Body of pancreas (tissue), 4 donors: ENCODE results near the gene TCF12. TPM values are rescaled to one million over a fixed set of nuclear protein-coding genes. Genes with fewer than 3 reads are reported as not detected.

Source experiments
- ATAC-seq: fragments of 150-250 bp; one replicate; pipeline ENCODE4 v1.9.1; 2016
- DNase-seq, 4 donors: peaks; one replicate each; pipeline ENCODE4 v3.0.0-alpha.2; 2019
- H3K27ac ChIP-seq, 4 donors: fragments of 200-600 bp; sonication (generic); 1 replicate in 3 of 4; 2 replicates in 1 of 4; pipeline versions ENCODE4 v1.5.1 to v1.6.1; 2016 to 2019; ENCODE audit warnings: mild to moderate bottlenecking in 1 of 4, mixed read lengths in 1 of 4, moderate library complexity in 1 of 4
- H3K27me3 ChIP-seq, 2 donors: fragments of 200-600 bp; sonication (generic); one replicate each; pipeline ENCODE4 v1.6.0; 2016; ENCODE audit warnings: mild to moderate bottlenecking in 1 of 2
- H3K36me3 ChIP-seq, 2 donors: fragments of 200-600 bp; sonication (generic); replicated peaks in 1 of 2; 2 replicates each; pipeline ENCODE4 v1.5.1; 2016; ENCODE audit warnings: low read depth in 2 of 2; ENCODE audit not compliant: insufficient read depth in 1 of 2
- H3K4me1 ChIP-seq: fragments of 200-600 bp; sonication (generic); one replicate; pipeline ENCODE4 v1.6.0; 2016
- H3K4me3 ChIP-seq, 2 donors: fragments of 200-600 bp; sonication (generic); 1 replicate in 1 of 2; 2 replicates in 1 of 2; pipeline ENCODE4 v1.5.1; 2016 to 2019
- H3K9me3 ChIP-seq, 3 donors: fragments of 200-600 bp; sonication (generic); 1 replicate in 2 of 3; 2 replicates in 1 of 3; pipeline ENCODE4 v1.5.1; 2016
- POLR2A ChIP-seq, 3 donors: fragments of 450-650 bp; IDR thresholded peaks; one replicate each; pipeline ENCODE4 v1.6.1; 2016; ENCODE audit warnings: antibody characterized with exemption in 3 of 3, mild to moderate bottlenecking in 2 of 3
- WGBS, 2 donors: methylation state at CpG; one replicate each; pipeline ENCODE4 v1.1.5; 2017; 5-methylcytosine and 5-hydroxymethylcytosine counted together
- intact Hi-C: fragments of 100-400 bp; cut with DNase I; formaldehyde crosslinking; loops from one replicate; pipeline ENCODE4 v1.15.1; 2023
- total RNA-seq, 2 donors: library from RNA; depleted of rRNA; stranded (reverse); fragments of >200 nt; gene quantifications; one replicate each; pipeline ENCODE4 v1.1.0, GENCODE V29; 2016
- TF ChIP-seq, protein P1 (sequence below), 7 experiments: fragments of 450-650 bp in 4 of 7; fragments of 200-600 bp in 3 of 7; sonication (generic) in 3 of 7; IDR thresholded peaks; one replicate each; pipeline ENCODE4 v1.5.1; 2016 to 2019; ENCODE audit warnings: antibody characterized with exemption in 7 of 7

Gene TCF12
- total RNA-seq, 2 donors from 2014 or later: 27.2 to 49.4 TPM

DNA sequence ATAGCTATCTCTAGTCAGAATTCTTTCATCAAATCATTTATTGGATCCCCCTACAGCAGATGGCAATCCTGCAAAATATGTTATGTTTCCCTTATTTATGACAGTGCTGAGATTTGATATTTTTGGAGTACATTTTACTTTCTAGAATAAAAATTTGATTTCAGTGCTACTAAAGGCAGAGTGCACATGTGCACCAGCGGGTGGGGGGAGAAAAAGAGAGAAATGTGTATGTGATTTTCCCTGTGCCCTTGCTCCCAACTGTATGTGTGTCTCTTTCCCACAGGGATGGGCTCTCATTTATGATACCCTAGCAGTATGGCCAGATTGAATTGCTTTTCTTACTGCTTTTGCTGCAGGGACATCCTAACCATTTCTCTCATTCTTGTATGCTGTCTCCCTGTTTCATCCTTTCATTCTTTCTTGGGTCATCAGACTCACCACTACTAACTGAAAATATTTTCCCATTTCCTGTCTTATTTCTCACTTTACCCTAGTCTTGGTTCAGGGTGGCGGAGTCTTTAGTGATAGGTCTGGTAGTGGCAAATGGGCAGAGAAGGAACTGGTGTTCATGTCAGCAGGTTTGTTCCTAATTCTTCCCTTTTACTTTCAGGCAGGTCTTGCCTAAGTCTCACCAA is 140.7 kb downstream of the TCF12 start:
- intact Hi-C loops: no loop called here
- TF ChIP-seq, protein P1, sequence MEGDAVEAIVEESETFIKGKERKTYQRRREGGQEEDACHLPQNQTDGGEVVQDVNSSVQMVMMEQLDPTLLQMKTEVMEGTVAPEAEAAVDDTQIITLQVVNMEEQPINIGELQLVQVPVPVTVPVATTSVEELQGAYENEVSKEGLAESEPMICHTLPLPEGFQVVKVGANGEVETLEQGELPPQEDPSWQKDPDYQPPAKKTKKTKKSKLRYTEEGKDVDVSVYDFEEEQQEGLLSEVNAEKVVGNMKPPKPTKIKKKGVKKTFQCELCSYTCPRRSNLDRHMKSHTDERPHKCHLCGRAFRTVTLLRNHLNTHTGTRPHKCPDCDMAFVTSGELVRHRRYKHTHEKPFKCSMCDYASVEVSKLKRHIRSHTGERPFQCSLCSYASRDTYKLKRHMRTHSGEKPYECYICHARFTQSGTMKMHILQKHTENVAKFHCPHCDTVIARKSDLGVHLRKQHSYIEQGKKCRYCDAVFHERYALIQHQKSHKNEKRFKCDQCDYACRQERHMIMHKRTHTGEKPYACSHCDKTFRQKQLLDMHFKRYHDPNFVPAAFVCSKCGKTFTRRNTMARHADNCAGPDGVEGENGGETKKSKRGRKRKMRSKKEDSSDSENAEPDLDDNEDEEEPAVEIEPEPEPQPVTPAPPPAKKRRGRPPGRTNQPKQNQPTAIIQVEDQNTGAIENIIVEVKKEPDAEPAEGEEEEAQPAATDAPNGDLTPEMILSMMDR (IDR thresholded peaks at IDR 0.05): no peak
- no peak for TF ChIP-seq POLR2A (IDR thresholded peaks at IDR 0.05)
- H3K27me3 ChIP-seq: no peaks in the 10 kb centered on the region
- ATAC-seq: no peak
- no peak for DNase-seq
- H3K36me3 ChIP-seq: no peaks in the 10 kb centered on the region
- H3K4me1 ChIP-seq: peaks cover 13% of the 10 kb centered on the region
- 96 to 99% methylated on average over 2 of the region's 2 CpGs for WGBS, 2 donors
- H3K9me3 ChIP-seq: no peaks in the 10 kb centered on the region
- H3K4me3 ChIP-seq: no peak overlapping the region
- no peak overlapping the region for H3K27ac ChIP-seq

DNA sequence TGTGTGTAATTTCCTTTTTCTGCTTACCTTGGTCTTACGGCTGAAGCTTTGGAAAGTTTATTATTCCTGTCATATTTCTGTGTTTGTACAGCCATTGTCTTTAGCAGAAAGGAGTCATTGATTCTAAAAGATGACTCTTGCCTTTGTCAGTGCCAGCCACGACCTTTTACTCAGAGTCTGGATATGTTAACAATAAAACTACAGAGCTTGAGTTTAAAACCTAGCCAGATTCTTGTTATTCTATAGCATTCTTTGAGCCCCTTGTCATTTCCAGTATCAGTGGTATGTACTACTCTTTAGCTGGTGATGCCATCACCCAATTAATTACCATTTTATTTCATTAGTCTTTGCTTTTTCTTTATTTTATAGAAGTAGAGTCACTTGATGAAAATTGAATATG is 142.4 kb downstream of the TCF12 start:
- intact Hi-C loops: no loop called here
- no peak for TF ChIP-seq POLR2A (IDR thresholded peaks at IDR 0.05)
- TF ChIP-seq, protein P1 (IDR thresholded peaks at IDR 0.05): no peak
- Histone ChIP-seq H3K36me3 (no peaks in the 10 kb centered on the region), H3K9me3 (no peaks in the 10 kb centered on the region), H3K27me3 (no peaks in the 10 kb centered on the region), H3K27ac (no peak overlapping the region), H3K4me1 (peaks cover 14% of the 10 kb centered on the region), H3K4me3 (no peak overlapping the region)
- DNase-seq: no peak
- ATAC-seq: no peak
- 52 to 53% methylated on average over 2 of the region's 2 CpGs for WGBS, 2 donors

DNA sequence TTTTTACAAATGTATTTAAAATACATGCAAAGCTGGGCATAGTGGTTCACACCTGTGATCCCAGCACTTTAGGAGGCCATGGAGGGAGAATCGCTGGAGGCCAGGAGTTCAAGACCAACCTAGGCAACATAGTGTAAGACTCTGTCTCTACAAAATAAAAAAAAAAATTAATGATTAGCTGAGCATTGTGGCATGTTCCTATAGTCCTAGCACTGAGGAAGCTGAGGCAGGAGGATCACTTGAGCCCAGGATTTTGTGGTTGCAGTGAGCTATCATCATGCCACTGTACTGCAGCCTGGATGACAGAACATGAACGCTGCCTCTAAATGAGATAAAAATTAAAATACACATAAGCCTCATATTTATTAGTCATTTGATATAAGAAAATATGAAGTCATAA is 142.8 kb downstream of the TCF12 start:
- no peaks in the 10 kb centered on the region for H3K27me3 ChIP-seq
- no peak overlapping the region for H3K27ac ChIP-seq
- no peak for TF ChIP-seq POLR2A (IDR thresholded peaks at IDR 0.05)
- TF ChIP-seq, protein P1 (IDR thresholded peaks at IDR 0.05): no peak
- no peaks in the 10 kb centered on the region for H3K9me3 ChIP-seq
- intact Hi-C loops: no loop called here
- no peak overlapping the region for H3K4me3 ChIP-seq
- H3K4me1 ChIP-seq: peaks cover 14% of the 10 kb centered on the region
- no peak for DNase-seq
- 91 to 92% methylated on average over 2 of the region's 2 CpGs for WGBS, 2 donors
- no peaks in the 10 kb centered on the region for H3K36me3 ChIP-seq
- ATAC-seq: no peak

DNA sequence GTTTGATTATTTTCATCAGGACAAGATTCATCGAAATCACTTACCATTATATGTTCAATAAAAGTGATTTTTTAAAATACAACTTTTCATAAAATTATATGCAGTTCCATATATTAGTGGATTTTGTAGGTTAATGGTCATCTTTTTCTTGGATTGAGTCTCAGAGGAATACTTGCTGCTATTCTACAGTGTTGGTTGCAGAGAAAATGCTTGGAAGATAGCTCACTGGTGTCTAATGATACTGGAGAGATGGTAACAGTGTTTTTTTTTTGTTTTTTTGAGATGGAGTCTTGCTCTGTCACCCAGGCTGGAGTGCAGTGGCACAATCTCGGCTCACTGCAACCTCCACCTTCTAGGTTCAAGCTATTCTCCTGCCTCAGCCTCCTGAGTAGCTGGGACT is 143.3 kb downstream of the TCF12 start:
- H3K9me3 ChIP-seq: no peaks in the 10 kb centered on the region
- DNase-seq: no peak
- H3K4me1 ChIP-seq: peaks cover 14% of the 10 kb centered on the region
- H3K36me3 ChIP-seq: no peaks in the 10 kb centered on the region
- no peak for ATAC-seq
- no peak for TF ChIP-seq POLR2A (IDR thresholded peaks at IDR 0.05)
- TF ChIP-seq, protein P1 (IDR thresholded peaks at IDR 0.05): no peak
- 83 to 100% methylated on average over 2 of the region's 2 CpGs for WGBS, 2 donors
- H3K4me3 ChIP-seq: no peak overlapping the region
- no peaks in the 10 kb centered on the region for H3K27me3 ChIP-seq
- H3K27ac ChIP-seq: no peak overlapping the region
- intact Hi-C loops: no loop called here

DNA sequence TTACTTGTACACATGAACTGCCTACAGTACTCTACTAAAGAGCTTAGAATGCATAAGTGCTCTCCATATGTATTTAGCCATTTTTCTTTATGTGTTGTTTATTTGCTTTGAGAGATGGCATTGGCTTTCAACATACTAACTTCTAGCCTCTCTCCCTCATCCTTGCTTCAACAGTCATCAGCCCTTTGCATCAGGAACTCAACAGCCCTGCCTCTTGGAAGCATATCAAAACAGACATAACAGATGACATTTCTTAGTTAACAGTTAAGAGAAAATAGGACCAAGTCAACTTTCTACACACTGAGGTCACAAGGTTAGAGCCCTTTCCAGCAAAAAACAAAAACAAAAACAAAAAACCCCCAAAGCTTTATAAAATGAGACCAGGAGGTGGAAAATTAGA is 145.6 kb downstream of the TCF12 start:
- no peak for DNase-seq
- Histone ChIP-seq H3K27ac (no peak overlapping the region), H3K36me3 (no peaks in the 10 kb centered on the region), H3K4me1 (peaks cover 8% of the 10 kb centered on the region), H3K9me3 (no peaks in the 10 kb centered on the region), H3K27me3 (no peaks in the 10 kb centered on the region), H3K4me3 (no peak overlapping the region)
- no peak for ATAC-seq
- TF ChIP-seq, protein P1 (IDR thresholded peaks at IDR 0.05): no peak
- TF ChIP-seq POLR2A (IDR thresholded peaks at IDR 0.05): no peak
- intact Hi-C loops: no loop called here
